Thoracic aorta endothelial cell (primary cell): ENCODE measurements around the gene QTRT2. TPM values are rescaled to one million over a fixed set of nuclear protein-coding genes. Genes with fewer than 3 reads are reported as not detected.

Experiments
- total RNA-seq: library from RNA; depleted of rRNA; stranded (reverse); fragments of >200 nt; gene quantifications from 2 replicates; pipeline ENCODE4 v1.2.3, GENCODE V29; 2012

The QTRT2 gene
- total RNA-seq: 44.2 and 50.5 TPM in 2 replicates

DNA sequence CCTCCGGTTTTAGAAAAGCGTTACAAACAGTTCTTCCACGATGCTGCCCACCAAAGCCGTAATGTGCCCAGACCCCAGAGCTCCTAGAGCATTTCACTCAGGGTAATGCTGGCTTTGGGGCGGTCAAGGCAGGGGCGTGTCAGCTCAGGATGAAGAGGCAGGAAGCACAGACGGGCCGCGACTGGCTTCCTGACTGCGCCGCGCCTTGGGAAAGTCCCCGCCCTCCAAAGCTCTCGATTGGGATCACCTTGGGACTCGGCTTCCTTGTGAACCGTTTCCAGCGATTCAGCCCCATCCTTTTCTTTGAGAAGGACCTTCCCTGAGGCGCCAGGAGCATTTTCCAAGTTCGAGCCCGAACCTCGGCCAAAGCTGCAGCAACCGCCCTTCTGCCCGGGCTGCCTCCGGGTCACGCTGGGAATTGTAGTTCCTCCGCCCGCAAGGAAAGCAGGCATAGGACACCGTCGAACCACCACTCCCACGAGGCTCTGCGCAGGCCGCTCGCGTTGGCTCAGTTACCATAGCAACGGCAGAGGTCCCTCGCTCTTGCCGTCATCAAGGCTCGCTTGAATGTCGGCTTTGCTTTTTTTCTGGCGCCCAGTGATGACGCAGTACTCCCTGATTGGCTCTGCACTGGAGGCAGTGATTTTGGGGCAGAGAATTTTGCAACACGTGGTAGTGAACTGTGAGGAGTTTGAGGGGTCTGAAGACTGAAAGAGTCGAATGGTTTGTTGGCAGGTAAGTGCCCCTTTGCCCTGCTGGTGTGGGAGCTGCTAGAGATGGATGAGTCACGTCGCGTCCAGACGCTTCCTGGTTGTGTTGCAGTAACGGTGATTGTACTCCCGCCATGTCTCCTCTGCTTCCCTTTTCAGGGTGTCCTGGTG, at the start of gene QTRT2, which contains the start of gene CCDC191:
QTRT2 (plus strand) TSS at position 608 of the 881 bp plus-strand sequence. CDS start 8,521 bp downstream, outside the sequence.
CCDC191 (minus strand) TSS at position 397 of the 881 bp plus-strand sequence; CDS start at position 337, 60 bp downstream.

Other genes starting within 250 kb of the QTRT2 start
- gene GRAMD1C, start 217.9 kb upstream of the QTRT2 start, total RNA-seq: 29.9 and 32.2 TPM in 2 replicates
- gene ZDHHC23, start 108.7 kb upstream of the QTRT2 start, total RNA-seq: 5.2 and 6.8 TPM in 2 replicates
- 2.1 TPM in 2 replicates for gene CCDC191, start 211 bp upstream of the QTRT2 start, total RNA-seq
- gene DRD3, start 122.3 kb downstream of the QTRT2 start, total RNA-seq: not detected in 2 replicates
- not detected in 2 replicates for gene ZNF80, start 180.8 kb downstream of the QTRT2 start, total RNA-seq
- not detected in 2 replicates for gene TIGIT, start 237.3 kb downstream of the QTRT2 start, total RNA-seq